Stimulated activated CD4-positive, alpha-beta T cell treated with anti-CD3 and anti-CD28 coated beads, Interleukin-15, amount 100 ng/mL, for 48 hours (primary cell): ENCODE data around the gene ANKRD55.
"Not testable (repeated sequence)": the region's sequence is repeated elsewhere in the genome, so short reads cannot be mapped to it uniquely, and the experiment has no call there.

Experiments
- DNase-seq, 2 donors: peaks; one replicate each; pipeline ENCODE4 v3.0.0-alpha.2; 2020; ENCODE audit warnings: low read depth in 2 of 2

The ANKRD55 gene

GRCh38 chr5:56102889-56103288 is 130.2 kb downstream of the ANKRD55 start:
- DNase-seq, result no peak

GRCh38 chr5:56102207-56102606 is 130.9 kb downstream of the ANKRD55 start:
- not testable (repeated sequence) for DNase-seq

GRCh38 chr5:56101180-56101579 is 131.9 kb downstream of the ANKRD55 start:
- DNase-seq, result no peak

DNA sequence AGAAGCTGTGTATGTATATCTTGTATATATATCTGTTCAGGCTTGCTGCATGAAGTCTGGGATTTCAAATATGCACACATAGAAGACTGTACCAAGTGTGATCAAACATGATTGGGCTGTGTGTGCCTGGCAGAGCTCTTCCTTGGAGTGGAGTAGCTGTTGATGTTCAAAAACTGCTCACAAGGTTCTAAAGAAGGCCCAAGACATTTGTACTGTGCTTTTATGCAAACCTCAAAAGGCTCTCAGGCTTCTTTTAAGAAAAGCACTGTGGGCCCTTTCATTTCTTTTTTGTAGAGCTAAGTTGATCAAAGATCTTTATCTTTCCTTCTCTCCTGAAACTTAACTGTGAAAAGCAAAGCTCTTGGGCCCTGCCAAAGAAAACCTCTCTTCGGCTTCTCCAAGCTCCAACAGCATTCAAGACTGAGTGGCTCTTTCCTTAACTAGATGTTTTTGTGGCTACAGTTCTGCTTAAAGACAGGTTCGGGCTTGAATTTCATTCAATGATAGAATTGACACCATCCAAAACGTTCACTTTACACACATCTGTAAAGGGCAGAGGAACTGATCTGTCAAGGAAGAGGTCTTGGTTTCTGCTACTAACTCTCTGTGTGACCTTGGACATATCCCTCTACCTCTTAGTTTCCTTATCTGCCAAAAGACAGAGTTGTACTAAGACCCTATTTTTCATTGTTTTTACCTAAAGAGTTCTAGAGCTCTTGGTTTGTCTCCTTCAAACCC is 132.5 kb downstream of the ANKRD55 start:
- no peak for DNase-seq

DNA sequence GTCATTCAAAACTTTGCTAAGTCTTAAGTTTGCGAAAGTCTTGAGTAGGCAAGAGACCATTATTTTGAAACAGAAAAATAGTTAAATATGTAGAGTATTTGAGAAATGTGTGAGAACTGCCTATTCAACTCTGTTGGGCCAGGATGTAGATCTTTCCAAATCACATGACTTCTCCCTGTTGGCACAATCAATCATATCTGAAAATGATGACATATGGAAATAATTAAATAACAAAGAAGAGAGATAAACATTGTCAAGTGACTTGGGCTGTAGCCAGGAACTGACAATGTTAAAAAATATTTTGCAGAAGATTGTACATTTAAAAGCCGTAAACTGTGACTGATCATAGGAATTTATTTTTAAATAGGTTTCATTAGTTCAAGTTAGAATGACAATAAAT is 133.8 kb downstream of the ANKRD55 start:
- DNase-seq, result no peak

DNA sequence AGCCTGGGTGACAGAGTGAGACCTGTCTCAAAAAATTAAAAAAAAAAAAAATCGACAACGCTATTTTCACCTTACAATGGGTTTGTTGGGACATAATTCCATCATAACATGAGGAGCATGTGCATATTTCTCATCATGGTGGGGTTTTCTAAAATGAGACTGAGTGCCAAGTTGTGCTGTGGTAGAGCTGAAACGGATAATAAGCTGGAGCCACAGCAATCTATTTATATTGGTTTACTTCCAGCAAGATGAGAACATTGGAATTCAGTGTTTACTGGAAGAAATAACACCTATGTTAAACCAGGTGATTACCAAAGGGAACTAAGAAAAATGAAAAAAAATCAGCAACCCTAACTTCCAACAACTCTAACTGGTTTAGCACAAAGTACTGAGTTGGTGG is 136.1 kb downstream of the ANKRD55 start:
- no peak for DNase-seq

- DNase-seq, result no peak
Measured at GRCh38 chr5:56095579-56096102, 137.5 kb downstream of the ANKRD55 start.

- DNase-seq, result peak in 1 of 2 donors; percentile 69
Measured at GRCh38 chr5:56094579-56095361, 138.4 kb downstream of the ANKRD55 start.

GRCh38 chr5:56093970-56094369 is 139.2 kb downstream of the ANKRD55 start:
- no peak for DNase-seq

DNA sequence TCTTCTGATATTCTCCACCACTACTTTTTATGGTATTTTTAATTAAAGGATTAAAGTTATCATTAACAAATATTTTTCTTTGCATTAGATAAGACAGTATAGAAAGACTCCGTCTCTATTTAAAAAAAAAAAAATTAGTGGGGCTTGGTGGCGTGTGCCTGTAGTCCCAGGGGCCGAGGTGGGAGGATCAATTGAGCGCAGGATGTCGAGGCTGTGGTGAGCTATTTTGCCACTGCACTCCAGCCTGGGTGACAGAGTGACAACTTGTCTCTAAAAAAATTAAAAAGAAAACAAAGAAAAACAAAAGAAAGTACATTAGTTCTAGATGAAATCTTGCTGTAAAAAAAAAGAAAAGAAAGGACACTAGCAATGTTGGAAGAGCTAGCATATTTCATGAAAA is 141.0 kb downstream of the ANKRD55 start:
- no peak for DNase-seq

GRCh38 chr5:56091664-56092063 is 141.5 kb downstream of the ANKRD55 start:
- no peak for DNase-seq

- DNase-seq, result no peak
Measured at GRCh38 chr5:56090793-56091460, 142.2 kb downstream of the ANKRD55 start.

DNA sequence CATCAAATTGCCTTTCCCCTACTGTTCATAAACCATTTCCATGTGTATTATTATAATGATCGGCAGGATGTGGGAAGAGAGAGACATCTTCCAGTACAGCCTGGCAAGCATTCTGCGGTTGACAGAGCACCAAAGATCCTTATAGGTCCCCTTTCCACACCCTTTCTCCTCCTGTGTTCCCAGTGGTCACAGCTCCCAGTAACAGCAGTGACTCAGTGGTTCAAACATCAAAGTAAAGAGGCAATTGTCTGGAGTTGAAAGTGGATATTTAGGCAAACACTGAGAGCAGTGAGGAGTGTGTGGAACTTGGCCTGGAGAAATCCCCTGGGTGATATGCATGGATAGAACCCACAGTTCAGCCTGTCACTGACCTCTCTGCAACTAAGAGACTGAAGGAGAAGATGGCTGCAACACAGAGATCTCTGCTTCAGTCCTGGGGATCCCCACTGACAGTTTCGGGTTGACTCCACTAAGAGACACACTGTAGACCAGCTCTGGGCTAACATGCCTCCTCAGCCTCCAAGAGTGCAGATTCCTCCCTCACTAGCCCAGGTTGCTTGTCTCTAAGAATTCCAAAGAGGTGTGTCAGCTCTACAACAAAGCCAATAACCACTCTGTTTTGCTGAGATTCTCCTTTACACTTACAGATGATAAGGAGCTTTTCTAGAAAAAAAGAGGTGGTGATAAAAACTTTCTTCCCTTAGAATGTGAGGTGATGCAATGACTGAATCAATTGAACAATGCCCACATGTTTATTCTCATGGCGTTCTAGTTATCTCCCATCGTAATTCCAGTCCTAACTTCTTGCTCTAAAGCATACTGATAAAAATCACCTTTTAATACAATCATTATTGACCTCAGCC is 143.9 kb downstream of the ANKRD55 start:
- DNase-seq, result peak in 1 of 2 donors; percentile 30

- no peak for DNase-seq
Measured at GRCh38 chr5:56088431-56088949, 144.6 kb downstream of the ANKRD55 start.

DNA sequence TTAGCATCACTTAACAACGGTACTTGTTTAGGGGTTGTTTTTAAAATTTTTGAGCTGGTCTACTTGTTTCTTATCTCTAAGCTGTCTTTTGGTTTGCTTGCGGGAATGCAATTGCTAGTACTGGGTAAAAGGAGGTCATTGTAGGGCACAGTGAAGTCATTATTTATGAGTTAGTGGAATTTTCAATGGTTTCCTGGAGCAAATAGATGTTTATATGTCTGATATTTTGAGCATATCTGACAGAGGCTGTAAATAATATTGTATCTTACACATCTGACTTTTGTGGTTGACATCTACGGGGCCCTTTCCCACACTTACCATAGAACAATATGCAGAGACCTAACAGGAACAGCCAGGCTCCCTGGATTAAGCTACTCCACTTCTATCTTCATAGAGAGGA is 147.9 kb downstream of the ANKRD55 start:
- no peak for DNase-seq

GRCh38 chr5:56083286-56083854 is 149.8 kb downstream of the ANKRD55 start:
- no peak for DNase-seq

DNA sequence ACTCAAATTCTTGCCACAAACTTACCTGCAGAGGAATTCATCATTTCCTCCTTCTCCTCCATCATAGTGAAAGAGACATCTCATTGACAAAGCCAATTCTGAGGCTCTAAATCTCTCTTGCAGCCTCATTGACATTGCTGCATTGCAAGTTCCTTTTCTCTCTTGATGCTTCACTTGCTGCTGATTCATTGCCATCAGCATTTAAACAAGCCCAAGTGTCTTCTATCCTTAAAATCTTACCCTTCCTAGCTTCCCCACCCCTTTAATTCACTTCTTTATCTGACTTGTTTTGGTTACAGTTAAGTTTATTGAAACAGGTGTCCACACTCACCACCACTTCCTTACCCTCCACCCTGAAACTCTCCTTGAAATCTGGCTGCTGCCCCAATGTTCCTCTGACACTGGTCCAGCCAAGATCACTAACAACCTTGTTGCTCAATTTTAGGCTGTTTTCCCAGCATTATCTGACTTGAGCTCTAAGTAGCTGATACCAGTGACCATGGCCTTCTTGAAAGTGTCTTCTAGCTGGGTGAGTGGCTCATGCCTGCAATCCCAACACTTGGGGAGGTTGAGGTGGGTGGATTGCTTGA is 152.0 kb downstream of the ANKRD55 start:
- DNase-seq, result not testable (repeated sequence)

DNA sequence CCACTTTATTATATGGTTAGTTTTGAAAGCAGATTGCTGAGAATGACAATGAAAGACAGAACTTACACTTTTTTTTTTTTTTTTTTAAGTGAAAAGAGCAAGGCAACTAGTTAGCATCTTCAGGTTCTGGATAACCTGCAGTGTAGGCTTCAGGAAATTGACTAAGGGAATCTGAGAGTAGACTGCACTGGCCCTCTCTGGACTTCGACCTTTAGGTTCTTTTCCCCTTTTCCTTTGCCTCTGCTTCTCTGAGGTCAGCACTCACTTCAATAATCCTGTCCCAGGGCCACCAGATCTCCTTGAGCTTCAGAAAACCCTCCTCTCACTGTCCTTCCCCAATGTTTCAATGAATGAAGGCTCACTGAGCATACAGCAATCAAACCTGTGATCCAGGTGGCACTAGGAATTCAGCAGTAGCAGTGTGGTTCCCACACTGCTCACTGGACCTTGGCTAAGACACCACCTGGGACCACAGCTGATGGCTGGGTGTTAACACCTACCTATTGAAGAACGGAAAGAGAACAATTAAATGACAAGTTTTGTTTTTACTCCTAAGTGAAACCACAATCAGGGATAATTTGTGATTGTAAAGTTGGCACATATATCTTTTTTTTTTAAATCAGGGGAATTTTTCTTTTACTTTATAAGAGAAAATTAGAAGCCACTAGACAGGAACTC is 152.6 kb downstream of the ANKRD55 start:
- no peak for DNase-seq

- not testable (repeated sequence) for DNase-seq
Measured at GRCh38 chr5:56079157-56079500, 154.0 kb downstream of the ANKRD55 start.
